ENCODE results near the gene MISFA.

Gene MISFA

DNA sequence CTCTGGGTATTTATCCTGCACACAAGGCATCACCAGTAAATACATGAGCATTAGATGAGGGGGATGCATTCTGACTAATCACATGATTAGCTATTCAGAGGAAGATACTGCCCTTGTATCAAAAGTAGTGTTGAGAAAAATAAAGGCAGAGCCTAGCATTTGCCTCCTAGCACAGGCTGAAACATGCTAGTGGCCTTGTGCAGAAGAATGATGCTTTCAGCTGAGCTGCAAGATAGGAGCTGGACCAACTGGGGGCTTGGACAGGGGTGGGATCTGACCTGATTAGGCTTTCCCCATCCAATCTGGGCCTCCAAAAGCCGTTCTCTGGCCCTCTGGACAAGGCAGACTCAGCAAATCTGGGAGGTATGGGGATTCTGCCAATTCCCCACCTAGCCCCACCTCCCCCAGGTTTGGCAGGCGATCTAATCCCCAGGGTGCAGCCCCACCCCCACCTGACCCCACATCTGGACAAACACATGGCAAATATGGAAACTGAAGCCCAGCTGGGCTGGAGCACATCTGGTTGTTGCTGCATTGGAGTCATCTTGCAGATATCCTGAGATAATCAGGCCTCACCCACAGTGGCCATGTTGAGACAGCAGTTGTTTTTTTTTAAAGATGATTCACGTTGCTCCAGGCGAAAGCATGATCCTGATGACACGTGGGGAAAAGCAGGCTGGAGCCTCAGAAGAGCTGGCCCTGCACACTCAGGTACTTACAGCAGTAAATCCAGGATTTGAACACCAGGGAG is 4.4 kb upstream of the MISFA start:
- Histone ChIP-seq H3K27me3 (ENCODE audit: control insufficient read depth, low read length) (no peaks in the 10 kb centered on the region), H3K36me3 (ENCODE audit: control insufficient read depth, low read length) (peaks cover 9% of the 10 kb centered on the region; the same call in 1 of the 2 replicates), H3K4me1 (ENCODE audit: control insufficient read depth, low read length) (peaks cover 12% of the 10 kb centered on the region), H3K9me2 (replicated peaks; ENCODE audit: control insufficient read depth, low read length) (no peaks in the 10 kb centered on the region), H4K20me1 (ENCODE audit: control insufficient read depth, insufficient read depth, low read depth, low read length) (no peaks in the 10 kb centered on the region), H3K9me3 (ENCODE audit: control insufficient read depth, insufficient read depth, low read length) (no peaks in the 10 kb centered on the region), H3K79me2 (ENCODE audit: control insufficient read depth, low read length) (peaks cover 29% of the 10 kb centered on the region), H3K27ac (ENCODE audit: low read depth, low read length) (no peak overlapping the region), H3F3A (ENCODE audit: control insufficient read depth, insufficient read depth) (no peaks in the 10 kb centered on the region), H3K4me2 (ENCODE audit: low read length) (no peak overlapping the region), H3K4me3 (ENCODE audit: low read length) (no peak overlapping the region)
- TF ChIP-seq EZH2phosphoT487 (IDR thresholded peaks at IDR 0.05; ENCODE audit: borderline replicate concordance, low read length), result no peak
- TF ChIP-seq, protein P1, sequence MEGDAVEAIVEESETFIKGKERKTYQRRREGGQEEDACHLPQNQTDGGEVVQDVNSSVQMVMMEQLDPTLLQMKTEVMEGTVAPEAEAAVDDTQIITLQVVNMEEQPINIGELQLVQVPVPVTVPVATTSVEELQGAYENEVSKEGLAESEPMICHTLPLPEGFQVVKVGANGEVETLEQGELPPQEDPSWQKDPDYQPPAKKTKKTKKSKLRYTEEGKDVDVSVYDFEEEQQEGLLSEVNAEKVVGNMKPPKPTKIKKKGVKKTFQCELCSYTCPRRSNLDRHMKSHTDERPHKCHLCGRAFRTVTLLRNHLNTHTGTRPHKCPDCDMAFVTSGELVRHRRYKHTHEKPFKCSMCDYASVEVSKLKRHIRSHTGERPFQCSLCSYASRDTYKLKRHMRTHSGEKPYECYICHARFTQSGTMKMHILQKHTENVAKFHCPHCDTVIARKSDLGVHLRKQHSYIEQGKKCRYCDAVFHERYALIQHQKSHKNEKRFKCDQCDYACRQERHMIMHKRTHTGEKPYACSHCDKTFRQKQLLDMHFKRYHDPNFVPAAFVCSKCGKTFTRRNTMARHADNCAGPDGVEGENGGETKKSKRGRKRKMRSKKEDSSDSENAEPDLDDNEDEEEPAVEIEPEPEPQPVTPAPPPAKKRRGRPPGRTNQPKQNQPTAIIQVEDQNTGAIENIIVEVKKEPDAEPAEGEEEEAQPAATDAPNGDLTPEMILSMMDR (IDR thresholded peaks at IDR 0.05; ENCODE audit: low read depth, low read length, poor library complexity, severe bottlenecking), result no peak

DNA sequence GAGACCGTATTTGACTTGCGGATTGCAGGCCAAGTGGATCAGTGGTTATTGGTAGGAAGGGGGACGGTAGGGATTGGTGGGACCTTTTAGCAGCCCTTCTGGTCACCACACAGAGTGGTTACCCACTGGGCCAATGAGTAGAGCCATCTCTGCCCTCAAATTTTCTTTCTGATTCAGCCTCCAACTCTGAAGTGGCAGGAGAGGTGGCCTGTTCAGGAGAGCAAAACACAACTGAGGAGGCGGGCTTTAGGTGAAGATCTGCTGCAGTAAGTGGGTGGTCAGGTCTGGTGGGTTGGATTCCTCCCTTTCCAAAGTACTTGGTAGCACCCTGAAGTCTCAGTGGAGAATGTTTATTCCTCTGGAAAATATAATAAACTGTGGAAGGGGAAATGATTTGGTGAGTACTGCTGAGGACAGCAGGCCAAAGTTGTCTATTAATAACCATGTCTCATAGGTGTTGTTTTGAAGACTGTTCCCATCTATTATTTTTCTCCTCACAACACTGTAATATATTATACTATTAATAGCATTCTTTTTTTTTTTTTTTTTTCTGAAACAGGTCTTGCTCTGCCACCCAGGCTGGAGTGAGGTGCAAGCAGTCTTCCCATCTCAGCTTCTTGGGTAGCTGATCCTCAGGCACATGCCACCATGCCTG is 1.5 kb downstream of the MISFA start:
- H3K27me3 ChIP-seq (ENCODE audit: control insufficient read depth, low read length), result no peaks in the 10 kb centered on the region
- no peaks in the 10 kb centered on the region for H3K9me3 ChIP-seq (ENCODE audit: control insufficient read depth, insufficient read depth, low read length)
- no peaks in the 10 kb centered on the region for H3K9me2 ChIP-seq (replicated peaks; ENCODE audit: control insufficient read depth, low read length)
- H4K20me1 ChIP-seq (ENCODE audit: control insufficient read depth, insufficient read depth, low read depth, low read length), result no peaks in the 10 kb centered on the region
- H3F3A ChIP-seq (ENCODE audit: control insufficient read depth, insufficient read depth), result no peaks in the 10 kb centered on the region
- H3K4me2 ChIP-seq (ENCODE audit: low read length), result no peak overlapping the region
- TF ChIP-seq, protein P1 (IDR thresholded peaks at IDR 0.05; ENCODE audit: low read depth, low read length, poor library complexity, severe bottlenecking), result no peak
- TF ChIP-seq EZH2phosphoT487 (IDR thresholded peaks at IDR 0.05; ENCODE audit: borderline replicate concordance, low read length), result no peak
- H3K4me3 ChIP-seq (ENCODE audit: low read length), result no peak overlapping the region
- no peak overlapping the region for H3K27ac ChIP-seq (ENCODE audit: low read depth, low read length)
- peaks cover 4% of the 10 kb centered on the region; the same call in 1 of the 2 replicates for H3K36me3 ChIP-seq (ENCODE audit: control insufficient read depth, low read length)
- no peaks in the 10 kb centered on the region for H3K79me2 ChIP-seq (ENCODE audit: control insufficient read depth, low read length)
- H3K4me1 ChIP-seq (ENCODE audit: control insufficient read depth, low read length), result no peaks in the 10 kb centered on the region

GRCh38 chr11:18608376-18608775 is 8.8 kb downstream of the MISFA start:
- Histone ChIP-seq H3K4me1 (ENCODE audit: control insufficient read depth, low read length) (peaks cover 5% of the 10 kb centered on the region), H3K4me2 (ENCODE audit: low read length) (no peak overlapping the region), H3K9me2 (replicated peaks; ENCODE audit: control insufficient read depth, low read length) (no peaks in the 10 kb centered on the region), H3K27ac (ENCODE audit: low read depth, low read length) (no peak overlapping the region), H4K20me1 (ENCODE audit: control insufficient read depth, insufficient read depth, low read depth, low read length) (no peaks in the 10 kb centered on the region), H3K9me3 (ENCODE audit: control insufficient read depth, insufficient read depth, low read length) (no peaks in the 10 kb centered on the region), H3K79me2 (ENCODE audit: control insufficient read depth, low read length) (no peaks in the 10 kb centered on the region), H3K36me3 (ENCODE audit: control insufficient read depth, low read length) (peaks cover 39% of the 10 kb centered on the region), H3K27me3 (ENCODE audit: control insufficient read depth, low read length) (no peaks in the 10 kb centered on the region), H3F3A (ENCODE audit: control insufficient read depth, insufficient read depth) (peaks cover 9% of the 10 kb centered on the region; the same call in 1 of the 2 replicates), H3K4me3 (ENCODE audit: low read length) (no peak overlapping the region)
- TF ChIP-seq EZH2phosphoT487 (IDR thresholded peaks at IDR 0.05; ENCODE audit: borderline replicate concordance, low read length), result no peak
- TF ChIP-seq, protein P1 (IDR thresholded peaks at IDR 0.05; ENCODE audit: low read depth, low read length, poor library complexity, severe bottlenecking), result no peak
